HG03442 (cell line): ENCODE measurements around the gene ANO10.
"Not testable (repeated sequence)": the region's sequence is repeated elsewhere in the genome, so short reads cannot be mapped to it uniquely, and the experiment has no call there.

Experiments used
- ATAC-seq: cut with Tn5 transposase; IDR thresholded peaks from one replicate; pipeline ENCODE4 v1.9.1; 2021; ENCODE audit warnings: mild to moderate bottlenecking, moderate library complexity; ENCODE audit not compliant: unreplicated experiment

ANO10 gene

GRCh38 chr3:43484926-43485488 lies 136.8 kb downstream of the ANO10 start:
- no peak for ATAC-seq

GRCh38 chr3:43481375-43481774 lies 140.4 kb downstream of the ANO10 start:
- ATAC-seq = no peak

DNA sequence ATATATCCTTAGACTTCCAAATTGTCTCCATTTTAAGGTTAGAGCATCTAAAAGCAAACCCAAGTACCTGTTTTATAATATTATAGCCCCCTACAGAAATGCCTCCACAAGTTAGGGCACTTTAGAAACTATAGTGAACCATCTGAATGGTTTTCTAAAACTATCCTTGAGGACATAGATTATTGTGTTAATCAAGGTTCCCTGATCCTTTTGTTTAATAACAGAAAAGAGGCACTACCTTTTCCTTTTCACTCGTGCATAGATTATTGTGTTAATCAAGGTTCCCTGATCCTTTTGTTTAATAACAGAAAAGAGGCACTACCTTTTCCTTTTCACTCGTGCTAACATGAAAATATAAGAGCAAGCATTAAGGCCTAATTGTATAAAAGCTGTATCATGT lies 143.0 kb downstream of the ANO10 start:
- not testable (repeated sequence) for ATAC-seq

GRCh38 chr3:43478118-43478785 lies 143.6 kb downstream of the ANO10 start:
- no peak for ATAC-seq

- no peak for ATAC-seq
Measured at GRCh38 chr3:43477600-43477999, 144.2 kb downstream of the ANO10 start.

- ATAC-seq = no peak
Measured at GRCh38 chr3:43473737-43474136, 148.1 kb downstream of the ANO10 start.

DNA sequence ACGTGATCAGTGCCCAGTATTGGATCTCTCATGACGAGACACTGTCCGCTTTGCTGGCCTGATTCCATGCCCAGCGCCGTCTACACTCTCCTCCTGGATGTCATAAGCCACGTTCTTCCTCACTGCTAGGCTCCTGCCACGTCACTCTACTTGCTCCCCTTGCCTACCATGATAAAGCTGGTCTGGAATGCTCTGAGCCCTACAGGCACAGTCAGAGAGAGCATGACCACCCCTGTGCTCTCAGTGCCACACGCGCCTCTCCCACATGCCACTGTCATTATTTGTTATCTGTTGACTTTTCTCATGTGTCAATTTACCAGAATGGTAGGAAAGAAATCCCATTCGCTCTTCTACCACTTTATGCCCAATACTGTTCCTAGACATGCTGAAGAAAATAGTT lies 148.6 kb downstream of the ANO10 start:
- no peak for ATAC-seq

GRCh38 chr3:43468133-43468532 lies 153.7 kb downstream of the ANO10 start:
- no peak for ATAC-seq

- no peak for ATAC-seq
Measured at GRCh38 chr3:43465109-43465508, 156.7 kb downstream of the ANO10 start.

GRCh38 chr3:43462566-43462965 lies 159.2 kb downstream of the ANO10 start:
- ATAC-seq = not testable (repeated sequence)

GRCh38 chr3:43461345-43461744 lies 160.5 kb downstream of the ANO10 start:
- ATAC-seq = no peak

- ATAC-seq = not testable (repeated sequence)
Measured at GRCh38 chr3:43457038-43457437, 164.8 kb downstream of the ANO10 start.

DNA sequence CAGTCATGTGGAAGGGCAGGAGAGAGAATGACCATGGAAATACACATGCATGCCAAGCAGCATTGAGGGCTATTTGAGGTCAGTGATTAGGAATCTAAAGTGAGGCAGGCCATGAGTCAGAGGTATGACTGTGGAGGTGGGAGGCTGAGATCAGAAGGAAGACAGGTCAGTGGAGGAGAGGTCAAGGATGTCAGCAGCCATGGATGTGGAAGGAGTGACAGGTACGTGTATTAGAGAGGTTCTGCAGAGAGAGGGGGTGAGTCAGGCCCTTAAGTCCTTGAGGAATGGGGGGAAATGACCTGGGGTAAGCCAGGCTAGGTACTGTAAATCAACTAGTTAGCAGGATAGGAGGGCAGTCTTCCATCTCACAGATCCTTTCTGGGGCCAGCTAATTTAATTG lies 166.6 kb downstream of the ANO10 start:
- ATAC-seq = no peak

GRCh38 chr3:43453981-43454380 lies 167.8 kb downstream of the ANO10 start:
- no peak for ATAC-seq

DNA sequence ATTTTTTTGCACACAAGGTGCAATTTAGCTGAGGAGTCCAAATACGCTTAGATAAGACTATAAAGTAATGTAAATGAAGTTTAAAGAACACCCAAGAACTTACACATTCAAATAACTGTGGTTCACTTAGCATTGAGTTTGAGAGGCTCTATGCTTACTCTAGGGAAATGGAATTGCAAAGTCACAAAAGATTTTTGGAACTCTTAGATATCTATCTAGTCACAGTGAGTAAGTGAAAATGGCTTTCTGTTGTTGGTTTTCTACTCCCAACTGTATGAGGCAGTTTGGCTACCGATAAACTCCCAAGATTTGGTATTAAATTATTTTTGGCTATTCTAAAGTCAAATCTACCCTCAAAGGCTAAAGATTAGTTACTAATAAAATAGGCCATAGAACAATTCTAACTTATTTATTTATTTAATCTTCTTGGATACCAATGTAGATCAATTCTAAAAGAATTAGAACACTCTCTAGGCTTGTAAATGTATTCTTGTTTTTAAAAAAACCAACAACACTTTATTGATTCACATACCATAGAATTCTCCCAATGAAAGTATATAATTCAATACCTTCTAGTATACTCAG lies 170.0 kb downstream of the ANO10 start:
- ATAC-seq = no peak

DNA sequence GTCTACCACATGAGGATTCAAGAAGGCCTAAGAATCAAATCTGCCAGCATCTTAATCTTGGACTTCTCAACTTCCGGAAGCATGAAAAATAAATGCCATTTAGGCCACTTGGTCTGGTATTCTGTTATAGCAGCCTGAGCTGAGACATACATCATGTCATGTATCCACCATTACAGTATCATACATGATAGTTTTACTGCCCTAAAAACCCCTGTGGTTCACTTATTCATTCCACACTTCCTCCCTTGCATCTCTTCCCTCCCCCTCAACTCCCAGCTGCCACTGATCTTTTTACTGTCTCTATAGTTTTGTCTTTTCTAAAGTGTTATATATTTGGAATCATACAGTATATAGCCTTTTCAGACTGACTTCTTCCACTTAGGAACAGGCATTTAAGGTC lies 173.7 kb downstream of the ANO10 start:
- ATAC-seq = no peak

DNA sequence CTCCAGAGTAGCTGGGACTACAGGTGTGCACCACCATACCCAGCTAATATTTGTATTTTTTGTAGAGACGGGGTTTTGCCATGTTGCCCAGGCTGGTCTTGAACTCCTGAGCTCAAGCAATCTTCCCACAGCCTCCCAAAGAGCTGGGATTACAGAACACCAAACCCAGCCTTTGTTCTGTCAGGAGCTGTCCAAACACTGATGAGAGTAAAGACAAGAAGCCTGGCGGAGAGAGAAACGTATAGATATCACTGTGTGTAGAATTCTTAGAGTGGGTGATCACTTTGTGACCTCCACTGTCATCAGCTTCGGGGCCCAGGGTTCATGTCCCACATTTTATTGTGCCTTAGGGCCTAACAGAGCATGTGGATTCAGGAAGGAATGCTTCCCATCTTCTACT lies 176.0 kb downstream of the ANO10 start:
- no peak for ATAC-seq

DNA sequence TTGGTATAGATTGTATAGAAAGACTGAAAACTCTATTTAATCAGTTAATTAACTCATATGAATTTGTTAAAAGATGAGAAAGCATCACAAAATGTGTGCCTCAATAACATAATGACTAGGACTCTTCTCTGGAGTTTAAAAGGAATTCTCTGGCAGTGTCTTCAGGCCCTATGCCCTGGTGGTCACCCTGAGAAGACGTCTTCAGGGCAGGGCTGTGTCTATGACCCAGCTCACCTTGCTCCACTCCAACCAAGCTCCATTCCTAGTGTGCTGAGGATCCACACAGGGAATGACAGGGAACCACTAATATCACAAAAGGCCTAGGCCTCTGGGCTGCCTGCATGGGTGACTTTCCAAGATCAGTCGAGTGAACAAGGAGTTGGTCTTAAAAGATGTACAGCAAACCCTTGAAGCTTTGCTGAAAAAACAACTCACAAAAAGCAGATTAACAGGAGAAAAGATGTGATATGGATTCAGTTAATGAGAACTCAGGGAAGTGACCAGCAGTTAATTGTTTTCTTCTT lies 178.9 kb downstream of the ANO10 start:
- ATAC-seq = no peak

DNA sequence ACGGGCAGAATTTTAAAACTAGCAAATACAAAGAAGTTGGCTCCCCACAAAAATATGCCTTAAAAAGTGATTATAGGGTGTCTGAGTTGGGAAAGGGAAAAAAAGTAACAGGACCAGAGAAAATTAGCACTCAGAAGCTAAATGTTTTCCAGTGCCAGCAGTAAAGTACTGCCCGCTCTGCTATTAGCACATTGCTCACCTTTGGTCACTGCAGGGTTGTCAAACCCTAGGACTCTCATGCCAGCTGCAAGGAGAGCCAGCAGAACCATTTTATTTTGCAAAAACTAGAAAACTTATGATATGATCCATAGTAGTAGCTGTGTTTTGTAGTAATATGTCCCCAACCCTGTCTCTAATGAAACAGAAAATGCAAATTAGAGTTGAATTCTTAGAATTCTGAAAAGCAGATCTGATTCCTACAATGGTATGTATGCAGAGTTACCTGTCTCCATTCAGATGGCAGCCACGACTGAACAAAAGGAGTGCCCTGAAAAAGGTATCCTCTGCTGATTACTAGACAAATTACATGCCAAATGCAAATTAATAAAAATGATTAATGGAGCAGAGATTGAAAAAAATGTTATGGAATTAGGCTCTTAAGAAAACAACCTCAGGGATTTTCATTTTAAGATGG lies 185.2 kb downstream of the ANO10 start:
- ATAC-seq = no peak

DNA sequence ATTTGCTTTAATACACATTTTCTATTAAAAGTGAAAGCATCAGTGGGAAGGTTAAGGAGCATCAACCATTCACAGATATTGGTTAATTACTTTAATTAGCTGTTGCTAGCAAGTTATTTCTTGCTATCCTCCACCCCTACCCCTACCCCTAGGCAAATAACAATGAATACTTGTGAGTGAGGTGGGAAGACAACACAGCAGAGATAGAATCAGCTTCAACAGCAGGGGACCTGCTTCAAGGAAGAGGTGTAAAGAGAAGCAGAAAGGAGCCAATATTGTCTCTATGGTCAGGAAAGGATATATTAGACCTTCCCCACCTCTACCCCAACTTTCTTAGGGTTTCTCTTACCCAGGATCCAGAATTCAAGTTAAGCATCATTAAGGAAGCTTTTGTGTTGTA lies 186.1 kb downstream of the ANO10 start:
- ATAC-seq = no peak

GRCh38 chr3:43434431-43434830 lies 187.4 kb downstream of the ANO10 start:
- ATAC-seq = no peak

DNA sequence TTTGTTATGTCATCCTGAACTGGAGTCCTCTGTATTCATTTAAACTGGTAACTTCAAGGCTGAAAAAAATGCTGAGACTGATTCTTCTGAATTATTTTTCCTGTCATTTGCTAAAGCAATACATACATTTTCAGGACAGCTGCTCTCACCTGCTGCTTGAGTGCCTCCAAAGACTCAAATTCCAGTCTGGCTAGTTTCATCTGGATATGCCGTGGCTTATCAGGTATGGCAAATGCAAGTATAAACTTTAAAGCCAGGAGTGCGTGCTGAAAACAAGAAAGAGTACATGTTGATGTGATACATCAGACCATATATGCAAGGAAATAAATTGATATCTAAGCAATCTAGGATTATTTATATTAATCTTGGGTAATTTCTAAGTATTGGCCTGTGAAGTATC lies 189.3 kb downstream of the ANO10 start:
- ATAC-seq = no peak
